ENCODE measurements around the gene RFX3. TPM values are rescaled to one million over a fixed set of nuclear protein-coding genes. Genes with fewer than 3 reads are reported as not detected.

Gene RFX3
- total RNA-seq, 1 experiment from 2014 or later = 9.9 TPM

GRCh38 chr9:3288686-3289085 lies 237.1 kb downstream of the RFX3 start:
- no peak for TF ChIP-seq CTCF (conservative IDR thresholded peaks at IDR 0.05)
- H3K9ac ChIP-seq (ENCODE audit: extremely low read depth, insufficient read length, low read length) = no peak overlapping the region
- H3K36me3 Mint-ChIP-seq (ENCODE audit: insufficient read depth in 1 of 3, low read depth in 3 of 3) = peaks cover 14 to 24% (median 17%) of the 10 kb centered on the region in 3 experiments; a peak in 6 of 7 replicates

More at GRCh38 chr9:3288686-3289085, 237.1 kb downstream of the RFX3 start:
- Histone ChIP-seq H3K4me2 (ENCODE audit: insufficient read depth, insufficient read length, low read length) (no peak overlapping the region), H3T11ph (ENCODE audit: low read length) (no peak overlapping the region), H3K18ac (ENCODE audit: insufficient read length, low read depth, low read length) (no peak overlapping the region), H3K79me1 (ENCODE audit: insufficient read depth, low read depth, low read length, poor library complexity, severe bottlenecking) (no peaks in the 10 kb centered on the region), H3K4me1 (ENCODE audit: insufficient read depth, low read length) (no peaks in the 10 kb centered on the region; the same call in 1 of the 2 replicates), H3K23ac (ENCODE audit: insufficient read length, low read depth, low read length) (no peak overlapping the region), H2AK5ac (ENCODE audit: insufficient read length, low read length) (no peak overlapping the region), H3K4ac (ENCODE audit: low read depth, low read length) (no peak overlapping the region), H3K9me3 (ENCODE audit: control insufficient read depth, low read depth, low read length) (no peaks in the 10 kb centered on the region), H4K91ac (ENCODE audit: insufficient read length, low read depth, low read length) (no peak overlapping the region), H4K20me1 (ENCODE audit: control insufficient read depth, insufficient read depth, insufficient read length) (no peaks in the 10 kb centered on the region), H3K14ac (ENCODE audit: insufficient read depth, low read length) (no peak overlapping the region), H4K8ac (replicated peaks; ENCODE audit: insufficient read length, low read depth, low read length) (no peak overlapping the region), H4K5ac (ENCODE audit: insufficient read length, low read depth, low read length) (no peak overlapping the region), H2BK5ac (ENCODE audit: insufficient read length, low read length) (no peak overlapping the region), H3K79me2 (ENCODE audit: insufficient read depth, low read length) (no peaks in the 10 kb centered on the region), H3K23me2 (ENCODE audit: insufficient read length, low read depth, low read length, poor library complexity, severe bottlenecking) (no peaks in the 10 kb centered on the region), H2BK120ac (ENCODE audit: low read depth, low read length, poor library complexity, severe bottlenecking) (no peak overlapping the region), H2AFZ (ENCODE audit: low read length) (no peak overlapping the region), H2BK15ac (ENCODE audit: low read depth, low read length) (no peak overlapping the region), H3K56ac (ENCODE audit: insufficient read length, low read depth, low read length) (no peak overlapping the region), H3K27me3 (ENCODE audit: insufficient read depth, low read length) (no peaks in the 10 kb centered on the region), H2BK12ac (ENCODE audit: insufficient read length, low read depth, low read length) (no peak overlapping the region), H2BK20ac (ENCODE audit: low read depth, low read length, poor library complexity, severe bottlenecking) (no peak overlapping the region), H3K27ac (ENCODE audit: insufficient read length, low read depth, low read length) (no peak overlapping the region)
- Mint-ChIP-seq H3K27ac (no peak overlapping the region), H3K9me3 (no peaks in the 10 kb centered on the region), H3K27me3 (ENCODE audit: low read depth) (no peaks in the 10 kb centered on the region; the same call in 1 of the 2 replicates), H3K4me1 (peaks cover 21 to 26% of the 10 kb centered on the region in 2 experiments), H3K4me3 (no peak overlapping the region)
- DNase-seq = no peak

Data from H9 (cell line).